Natural killer cell (primary cell): Measurements from ENCODE around the gene DHRS13. TPM values are rescaled to one million over a fixed set of nuclear protein-coding genes. Genes with fewer than 3 reads are reported as not detected.

ENCODE experiments used
- ATAC-seq, 3 donors: fragments of 150-1000 bp in 2 of 3; fragments of 200-7000 bp in 1 of 3; cut with Tn5 transposase; 1 replicate in 1 of 3; 2 replicates in 2 of 3; pipeline ENCODE4 v1.10.0; 2021; ENCODE audit warnings: mild to moderate bottlenecking in 2 of 3, moderate library complexity in 2 of 3
- DNase-seq, 2 donors: peaks; one replicate each; pipeline versions ENCODE4 v3.0.0 to v3.0.0-alpha.2; 2013 to 2021; ENCODE audit warnings: mixed read lengths in 1 of 2
- H3K27ac ChIP-seq: one replicate; pipeline ENCODE4 v1.5.1; 2013; ENCODE audit warnings: mild to moderate bottlenecking, low read length
- H3K27me3 ChIP-seq: one replicate; pipeline ENCODE4 v1.6.1; 2013; ENCODE audit warnings: low read length; ENCODE audit not compliant: control insufficient read depth, insufficient read depth
- H3K36me3 ChIP-seq: one replicate; pipeline ENCODE4 v1.6.1; 2013; ENCODE audit warnings: low read length; ENCODE audit not compliant: control insufficient read depth, insufficient read depth
- H3K4me1 ChIP-seq: one replicate; pipeline ENCODE4 v1.6.1; 2013; ENCODE audit warnings: low read length; ENCODE audit not compliant: control insufficient read depth, insufficient read depth
- H3K4me3 ChIP-seq: one replicate; pipeline ENCODE4 v1.5.1; 2013; ENCODE audit warnings: low read length
- H3K9me3 ChIP-seq: one replicate; pipeline ENCODE4 v1.6.1; 2013; ENCODE audit warnings: low read length; ENCODE audit not compliant: control insufficient read depth, insufficient read depth
- H3K27ac Mint-ChIP-seq, 2 donors: one replicate each; pipeline ENCODE4 v1.8.0; 2022; ENCODE audit warnings: mild to moderate bottlenecking in 2 of 2, mixed read lengths in 2 of 2, moderate library complexity in 1 of 2
- H3K27me3 Mint-ChIP-seq, 2 donors: one replicate each; pipeline ENCODE4 v1.8.0; 2022; ENCODE audit warnings: low read depth in 2 of 2, mixed read lengths in 2 of 2
- H3K36me3 Mint-ChIP-seq: one replicate; pipeline ENCODE4 v1.8.0; 2022; ENCODE audit warnings: mixed read lengths
- H3K4me1 Mint-ChIP-seq, 2 donors: one replicate each; pipeline ENCODE4 v1.8.0; 2022; ENCODE audit warnings: mixed read lengths in 2 of 2
- H3K4me3 Mint-ChIP-seq: one replicate; pipeline ENCODE4 v1.8.0; 2022; ENCODE audit warnings: mild to moderate bottlenecking, moderate library complexity, mixed read lengths
- H3K9me3 Mint-ChIP-seq, 2 donors: one replicate each; pipeline ENCODE4 v1.8.0; 2022; ENCODE audit warnings: mixed read lengths in 2 of 2
- WGBS: methylation state at CpG from one replicate; pipeline ENCODE4 v1.1.7; 2013; ENCODE audit warnings: missing lambda C conversion rate; ENCODE audit not compliant: insufficient coverage; 5-methylcytosine and 5-hydroxymethylcytosine counted together
- intact Hi-C: fragments of 100-400 bp; cut with micrococcal nuclease; formaldehyde crosslinking; loops from one replicate; pipeline ENCODE4 v1.14.2; 2022
- total RNA-seq, 4 donors: library from RNA; stranded (reverse); fragments of 120-200 nt in 1 of 4; gene quantifications; one replicate each; pipeline versions ENCODE4 v1.2.3 to v1.2.4, GENCODE V29; 2013 to 2022
- TF ChIP-seq, protein P1 (sequence below): fragments of 200-600 bp; IDR thresholded peaks from one replicate; pipeline ENCODE4 v1.8.0; 2022; ENCODE audit warnings: antibody characterized with exemption

Gene DHRS13
- total RNA-seq, 3 donors from 2014 or later (not counting 1 experiment from before 2014, with no cell fraction given): 22.5 to 27.3 (median 23.2) TPM

GRCh38 chr17:28889996-28890395, 12.9 kb downstream of the DHRS13 start:
- ATAC-seq (no peak), DNase-seq (no peak)
- H3K4me3 ChIP-seq: no peak overlapping the region
- H3K9me3 ChIP-seq: no peaks in the 10 kb centered on the region
- Mint-ChIP-seq H3K9me3 (no peaks in the 10 kb centered on the region), H3K27me3 (no peaks in the 10 kb centered on the region), H3K27ac (no peak overlapping the region), H3K36me3 (no peaks in the 10 kb centered on the region), H3K4me1 (peaks cover 41 to 44% of the 10 kb centered on the region in 2 donors), H3K4me3 (no peak overlapping the region)
- no peak overlapping the region for H3K27ac ChIP-seq
- intact Hi-C loops: loop anchor here (10.0 kb wide), 1 partner anchor 45 kb away; the partner anchor contains the start of gene FAM222B
- peaks cover 23% of the 10 kb centered on the region for H3K36me3 ChIP-seq
- peaks cover 45% of the 10 kb centered on the region for H3K4me1 ChIP-seq
- TF ChIP-seq, protein P1, sequence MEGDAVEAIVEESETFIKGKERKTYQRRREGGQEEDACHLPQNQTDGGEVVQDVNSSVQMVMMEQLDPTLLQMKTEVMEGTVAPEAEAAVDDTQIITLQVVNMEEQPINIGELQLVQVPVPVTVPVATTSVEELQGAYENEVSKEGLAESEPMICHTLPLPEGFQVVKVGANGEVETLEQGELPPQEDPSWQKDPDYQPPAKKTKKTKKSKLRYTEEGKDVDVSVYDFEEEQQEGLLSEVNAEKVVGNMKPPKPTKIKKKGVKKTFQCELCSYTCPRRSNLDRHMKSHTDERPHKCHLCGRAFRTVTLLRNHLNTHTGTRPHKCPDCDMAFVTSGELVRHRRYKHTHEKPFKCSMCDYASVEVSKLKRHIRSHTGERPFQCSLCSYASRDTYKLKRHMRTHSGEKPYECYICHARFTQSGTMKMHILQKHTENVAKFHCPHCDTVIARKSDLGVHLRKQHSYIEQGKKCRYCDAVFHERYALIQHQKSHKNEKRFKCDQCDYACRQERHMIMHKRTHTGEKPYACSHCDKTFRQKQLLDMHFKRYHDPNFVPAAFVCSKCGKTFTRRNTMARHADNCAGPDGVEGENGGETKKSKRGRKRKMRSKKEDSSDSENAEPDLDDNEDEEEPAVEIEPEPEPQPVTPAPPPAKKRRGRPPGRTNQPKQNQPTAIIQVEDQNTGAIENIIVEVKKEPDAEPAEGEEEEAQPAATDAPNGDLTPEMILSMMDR: no peak
- H3K27me3 ChIP-seq: no peaks in the 10 kb centered on the region
- 80% methylated on average over 5 of the region's 5 CpGs for WGBS

DNA sequence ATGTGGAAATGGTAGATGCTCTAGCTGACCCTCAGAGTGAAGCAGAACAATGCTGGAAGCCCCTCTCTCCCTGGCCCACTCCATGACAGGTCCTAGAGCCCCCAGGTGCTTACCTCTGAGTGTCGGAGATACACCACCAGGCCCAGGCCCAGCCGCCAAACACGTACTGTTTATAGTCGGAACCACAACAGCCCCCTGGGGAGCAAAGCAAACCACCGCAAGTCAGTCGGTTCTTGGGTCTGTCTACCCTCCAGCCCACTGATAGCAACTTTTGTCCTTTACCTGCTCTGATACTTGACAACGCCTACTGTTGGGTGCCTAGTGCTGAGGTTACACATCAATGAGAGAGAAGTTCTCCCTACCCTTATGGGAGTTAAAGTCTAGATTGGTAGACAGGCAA, 14.0 kb downstream of the DHRS13 start:
- intact Hi-C loops: no loop called here
- H3K36me3 Mint-ChIP-seq: no peaks in the 10 kb centered on the region
- H3K27ac Mint-ChIP-seq: no peak overlapping the region
- Histone ChIP-seq H3K4me1 (peaks cover 34% of the 10 kb centered on the region), H3K9me3 (no peaks in the 10 kb centered on the region), H3K36me3 (peaks cover 34% of the 10 kb centered on the region), H3K27ac (no peak overlapping the region), H3K4me3 (no peak overlapping the region), H3K27me3 (no peaks in the 10 kb centered on the region)
- TF ChIP-seq, protein P1: no peak
- H3K4me1 Mint-ChIP-seq: peaks cover 40 to 46% of the 10 kb centered on the region in 2 donors
- H3K27me3 Mint-ChIP-seq: no peaks in the 10 kb centered on the region
- 74% methylated on average over 6 of the region's 7 CpGs for WGBS
- H3K9me3 Mint-ChIP-seq: no peaks in the 10 kb centered on the region
- H3K4me3 Mint-ChIP-seq: no peak overlapping the region
- DNase-seq (no peak), ATAC-seq (no peak)

DNA sequence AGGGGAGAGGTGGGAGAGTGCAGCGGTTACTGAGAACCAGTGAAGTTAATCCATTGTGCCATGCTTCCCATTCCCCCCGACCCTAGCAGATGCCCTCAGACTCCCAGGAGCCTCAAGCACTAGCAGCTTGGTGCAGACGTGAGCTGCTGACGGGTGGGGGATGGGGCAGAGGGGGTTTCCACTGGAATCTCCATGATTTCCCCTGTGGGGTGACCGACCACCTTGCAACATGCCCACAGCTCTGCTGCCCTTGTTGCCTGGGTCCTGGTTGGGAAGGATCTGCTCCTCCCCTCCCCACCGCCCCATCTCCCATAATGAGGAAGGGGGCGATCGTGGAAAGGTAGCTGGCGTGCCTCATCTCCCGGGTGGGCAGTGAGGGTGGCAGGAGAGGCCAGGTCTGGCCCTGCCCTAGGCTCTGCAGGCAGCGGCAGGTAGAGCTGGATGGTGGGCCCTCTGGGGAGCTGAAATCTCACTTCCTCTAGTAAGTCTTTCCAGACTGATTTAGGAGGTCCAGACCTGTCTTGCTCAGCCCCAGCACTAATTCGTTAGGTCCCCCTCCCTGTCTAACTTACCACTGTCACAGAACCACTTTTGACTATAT, 14.9 kb downstream of the DHRS13 start:
- Histone ChIP-seq H3K4me3 (no peak overlapping the region), H3K27me3 (no peaks in the 10 kb centered on the region), H3K9me3 (no peaks in the 10 kb centered on the region), H3K4me1 (peaks cover 25% of the 10 kb centered on the region), H3K27ac (no peak overlapping the region), H3K36me3 (peaks cover 43% of the 10 kb centered on the region)
- Mint-ChIP-seq H3K9me3 (no peaks in the 10 kb centered on the region), H3K27ac (no peak overlapping the region), H3K4me3 (no peak overlapping the region), H3K27me3 (no peaks in the 10 kb centered on the region), H3K36me3 (no peaks in the 10 kb centered on the region), H3K4me1 (peaks cover 32 to 37% of the 10 kb centered on the region in 2 donors)
- TF ChIP-seq, protein P1: no peak
- ATAC-seq (no peak), DNase-seq (no peak)
- whole genome bisulfite sequencing: 87% methylated on average over 10 of the region's 12 CpGs
- intact Hi-C loops: no loop called here

GRCh38 chr17:28885951-28886350, 16.9 kb downstream of the DHRS13 start:
- Histone ChIP-seq H3K27ac (no peak overlapping the region), H3K4me1 (peaks cover 13% of the 10 kb centered on the region), H3K27me3 (no peaks in the 10 kb centered on the region), H3K4me3 (no peak overlapping the region), H3K9me3 (no peaks in the 10 kb centered on the region), H3K36me3 (peaks cover 60% of the 10 kb centered on the region)
- no peak for ATAC-seq
- no peak for DNase-seq
- H3K4me1 Mint-ChIP-seq: peaks cover 16 to 23% of the 10 kb centered on the region in 2 donors
- 96% methylated on average over 10 of the region's 10 CpGs for WGBS
- TF ChIP-seq, protein P1: no peak
- no peaks in the 10 kb centered on the region for H3K9me3 Mint-ChIP-seq
- H3K4me3 Mint-ChIP-seq: no peak overlapping the region
- no peak overlapping the region for H3K27ac Mint-ChIP-seq
- no peaks in the 10 kb centered on the region for H3K27me3 Mint-ChIP-seq
- intact Hi-C loops: no loop called here
- H3K36me3 Mint-ChIP-seq: no peaks in the 10 kb centered on the region
